GM19043 (cell line): ENCODE data around the gene MAT2A.
A peak's percentile ranks its signal among the peaks of the same experiment; 100 is the strongest.

ENCODE experiments used
- ATAC-seq: cut with Tn5 transposase; IDR thresholded peaks from one replicate; pipeline ENCODE4 v1.9.1; 2021; ENCODE audit warnings: low read depth; ENCODE audit not compliant: unreplicated experiment

MAT2A gene

GRCh38 chr2:85538507-85539360 lies at the start of gene MAT2A:
MAT2A (plus strand) TSS chr2:85539168; CDS start chr2:85539288, 120 bp downstream.
- ATAC-seq: peak; percentile 60

- ATAC-seq: no peak
Observed at GRCh38 chr2:85490861-85491755, 47.9 kb upstream of the MAT2A start.

- no peak for ATAC-seq
Observed at GRCh38 chr2:85496436-85496835, 42.5 kb upstream of the MAT2A start.

- ATAC-seq: no peak
Observed at GRCh38 chr2:85497944-85498630, 40.9 kb upstream of the MAT2A start.

- ATAC-seq: no peak
Observed at GRCh38 chr2:85501248-85501647, 37.7 kb upstream of the MAT2A start.

GRCh38 chr2:85502720-85503119 lies 36.2 kb upstream of the MAT2A start:
- no peak for ATAC-seq

- ATAC-seq: no peak
Observed at GRCh38 chr2:85503168-85503850, 35.7 kb upstream of the MAT2A start.

GRCh38 chr2:85503851-85504777 lies 34.9 kb upstream of the MAT2A start:
- ATAC-seq: no peak

GRCh38 chr2:85504778-85505261 lies 34.1 kb upstream of the MAT2A start:
- no peak for ATAC-seq

GRCh38 chr2:85505551-85506238 lies 33.3 kb upstream of the MAT2A start:
- ATAC-seq: no peak

GRCh38 chr2:85506768-85507181 lies 32.2 kb upstream of the MAT2A start:
- no peak for ATAC-seq

GRCh38 chr2:85511008-85511811 lies 27.8 kb upstream of the MAT2A start:
- no peak for ATAC-seq

GRCh38 chr2:85514323-85514722 lies 24.6 kb upstream of the MAT2A start:
- ATAC-seq: no peak

- no peak for ATAC-seq
Observed at GRCh38 chr2:85516653-85517389, 22.1 kb upstream of the MAT2A start.

- no peak for ATAC-seq
Observed at GRCh38 chr2:85522090-85522647, 16.8 kb upstream of the MAT2A start.

- ATAC-seq: no peak
Observed at GRCh38 chr2:85523062-85523902, 15.7 kb upstream of the MAT2A start.
